Heart right ventricle (tissue), 16 donors: ENCODE results near the gene ZNF276. TPM values are rescaled to one million over a fixed set of nuclear protein-coding genes. Genes with fewer than 3 reads are reported as not detected.

Experiments
- ATAC-seq, 8 donors: fragments of 200-7000 bp; cut with Tn5 transposase; one replicate each; pipeline ENCODE4 v1.9.1; 2020; ENCODE audit warnings: mild to moderate bottlenecking in 8 of 8, moderate library complexity in 8 of 8, moderate number of reproducible peaks in 1 of 8
- DNase-seq, 2 donors: peaks; one replicate each; pipeline ENCODE4 v3.0.0-alpha.2; 2020
- H3K27ac ChIP-seq, 10 donors: fragments of 200-600 bp; sonication (generic) in 2 of 10; one replicate each; pipeline versions ENCODE4 v1.5.0 to v1.8.0; 2020 to 2022; ENCODE audit warnings: mild to moderate bottlenecking in 3 of 10
- H3K27me3 ChIP-seq, 7 donors: fragments of 200-600 bp; one replicate each; pipeline ENCODE4 v1.8.0; 2021 to 2022; ENCODE audit warnings: mild to moderate bottlenecking in 2 of 7
- H3K36me3 ChIP-seq, 9 donors: fragments of 200-600 bp; sonication (generic) in 1 of 9; one replicate each; pipeline versions ENCODE4 v1.5.0 to v1.8.0; 2020 to 2022; ENCODE audit warnings: mild to moderate bottlenecking in 2 of 9
- H3K4me1 ChIP-seq, 9 donors: fragments of 200-600 bp; sonication (generic) in 1 of 9; one replicate each; pipeline versions ENCODE4 v1.5.0 to v1.8.0; 2020 to 2022; ENCODE audit warnings: mild to moderate bottlenecking in 4 of 9
- H3K4me3 ChIP-seq, 10 donors: fragments of 200-600 bp; sonication (generic) in 2 of 10; one replicate each; pipeline versions ENCODE4 v1.5.0 to v1.8.0; 2020 to 2022; ENCODE audit warnings: mild to moderate bottlenecking in 7 of 10, moderate library complexity in 2 of 10
- H3K9me3 ChIP-seq, 11 donors: fragments of 200-600 bp in 10 of 11; sonication (generic) in 2 of 11; one replicate each; pipeline versions ENCODE4 v1.5.0 to v1.8.0; 2013 to 2022; ENCODE audit warnings: mild to moderate bottlenecking in 2 of 11, control low read depth in 1 of 11, moderate library complexity in 1 of 11
- CTCF ChIP-seq, 9 donors: fragments of 200-600 bp; sonication (generic) in 2 of 9; IDR thresholded peaks; one replicate each; pipeline versions ENCODE4 v1.5.0 to v1.8.0; 2021 to 2022; ENCODE audit warnings: antibody characterized with exemption in 9 of 9, mild to moderate bottlenecking in 5 of 9, moderate library complexity in 1 of 9
- WGBS, 2 donors: extraction: QIAGEN DNeasy Blood & Tissue Kit; methylation state at CpG; one replicate each; pipeline ENCODE4 v1.1.7; 2013; ENCODE audit warnings: inconsistent platforms in 1 of 2; 5-methylcytosine and 5-hydroxymethylcytosine counted together
- intact Hi-C, 10 donors: fragments of 100-400 bp; cut with DNase I; formaldehyde crosslinking; loops; one replicate each; pipeline versions ENCODE4 v1.11.1 to v1.14.2; 2022
- polyA plus RNA-seq, 2 donors: library from polyadenylated mRNA; stranded (reverse); fragments of 200-250 nt; gene quantifications; one replicate each; pipeline ENCODE4 v1.2.3, GENCODE V29; 2013
- total RNA-seq, 10 donors: library from RNA; stranded (reverse); fragmentation: NEBNext Ultra II Directional in 3 of 10; extraction: Animal tissue kit (Norgen Biotek cat#: 25700) in 3 of 10; gene quantifications; one replicate each; pipeline versions ENCODE4 v1.2.1 to v1.2.4, GENCODE V29; 2021 to 2023
- donor health status: Arrhythmogenic right ventricular cardiomyopathy.
- donor health status: ischemic (EF 13 %, LVEDD 7.1; RV severe dilation, severe dysfunction).
- donor health status: healthy with polysubstance abuse.
- donor health status: DM: no; HTN: yes; CAD: no.
- donor health status: DM: no; HTN: no; CAD: no.
- donor health status: ischemic (EF 25% LVEDD 6.9; RV normal size, moderate dysfunction).
- donor health status: ischemic (EF 25% LVEDD 5.7; RV mildly dilated, moderate dysfunction).
- donor health status: healthy.
- donor health status: DM: yes; HTN: yes; CAD: no.
- donor health status: Ischemic cardiomyopathy.
- donor health status: ischemic (EF 35%, LVEDD 5.7; RV mildly dilated, moderate dysfunction).
- donor health status: nonischemic (EF 11% LVEDD 7.7; RV severe dilation, severe dysfunction).
- donor health status: DM: yes; HTN: yes; CAD: no.
- donor health status: PGD.
- donor health status: ischemic (EF 29% LVEDD 5.4; RV normal size, mild dysfunction).
- donor health status: nonischemic (EF 23%, LVEDD 6.1; RV moderate dilation, normal function).

The ZNF276 gene
- total and polyA plus RNA-seq, 12 donors: 8.2 to 29.3 (median 12.8) TPM

DNA sequence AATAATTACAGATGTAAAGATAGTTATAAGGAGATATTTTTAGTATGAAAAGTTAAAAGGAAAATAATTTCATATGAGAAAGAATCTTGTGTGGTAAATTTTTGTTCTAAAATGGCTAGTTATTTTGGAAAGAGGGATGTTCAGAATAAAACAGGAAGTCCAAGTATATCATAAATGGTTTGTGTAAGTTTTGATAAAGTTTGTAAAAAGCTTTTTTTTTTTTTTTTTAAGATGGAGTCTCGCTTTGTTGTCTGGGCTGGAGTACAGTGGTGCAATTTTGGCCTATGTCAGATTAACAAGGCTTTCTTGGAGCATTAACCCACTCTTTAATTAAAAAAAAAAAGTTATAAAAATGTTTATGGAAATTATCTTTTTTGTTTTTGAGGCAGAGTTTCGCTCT is 43.1 kb upstream of the ZNF276 start:
- H3K36me3 ChIP-seq: no peaks in the 10 kb centered on the region
- peaks cover 0 to 29% (median 0%) of the 10 kb centered on the region in 11 donors for H3K9me3 ChIP-seq
- intact Hi-C loops: no loop called here
- H3K27ac ChIP-seq: no peak overlapping the region
- no peak for TF ChIP-seq CTCF (IDR thresholded peaks at IDR 0.05)
- H3K27me3 ChIP-seq: no peaks in the 10 kb centered on the region
- H3K4me3 ChIP-seq: no peak overlapping the region
- ATAC-seq (no peak), DNase-seq (no peak)
- 94 to 99% methylated on average over 2 of the region's 2 CpGs for WGBS, 2 donors
- peaks cover 0 to under 1% (median 0%) of the 10 kb centered on the region in 9 donors for H3K4me1 ChIP-seq

DNA sequence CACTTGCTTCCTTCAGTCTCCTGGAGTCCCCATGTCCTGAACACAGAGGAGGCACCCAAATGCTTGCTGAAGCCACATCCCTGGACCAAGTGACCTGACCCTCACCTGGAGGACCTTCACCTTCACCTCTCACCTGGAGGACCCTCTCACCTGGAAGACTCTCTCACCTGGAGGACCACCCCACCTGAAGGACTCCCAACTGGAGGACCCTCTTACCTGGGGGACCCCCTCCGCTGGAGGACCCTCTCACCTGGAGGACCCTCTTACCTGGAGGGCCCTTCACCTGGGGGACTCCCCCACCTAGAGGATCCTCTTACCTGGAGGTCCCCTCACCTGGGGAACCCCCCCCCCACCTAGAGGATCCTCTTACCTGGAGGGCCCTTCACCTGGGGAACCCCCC is 35.4 kb upstream of the ZNF276 start:
- TF ChIP-seq CTCF (IDR thresholded peaks at IDR 0.05): no peak
- Histone ChIP-seq H3K27me3 (no peaks in the 10 kb centered on the region), H3K36me3 (peaks cover 0 to 24% (median 0%) of the 10 kb centered on the region in 9 donors), H3K4me3 (peak overlapping the region in 6 of 10 donors; percentile 64 to 96 (median 84)), H3K27ac (no peak overlapping the region), H3K9me3 (peaks cover 0 to 8% (median 0%) of the 10 kb centered on the region in 11 donors), H3K4me1 (peaks cover 4 to 14% (median 9%) of the 10 kb centered on the region in 9 donors)
- DNase-seq (no peak), ATAC-seq (no peak)
- intact Hi-C loops: no loop called here
- WGBS, 2 donors: 90 to 100% methylated on average over 1 of the region's 1 CpG

DNA sequence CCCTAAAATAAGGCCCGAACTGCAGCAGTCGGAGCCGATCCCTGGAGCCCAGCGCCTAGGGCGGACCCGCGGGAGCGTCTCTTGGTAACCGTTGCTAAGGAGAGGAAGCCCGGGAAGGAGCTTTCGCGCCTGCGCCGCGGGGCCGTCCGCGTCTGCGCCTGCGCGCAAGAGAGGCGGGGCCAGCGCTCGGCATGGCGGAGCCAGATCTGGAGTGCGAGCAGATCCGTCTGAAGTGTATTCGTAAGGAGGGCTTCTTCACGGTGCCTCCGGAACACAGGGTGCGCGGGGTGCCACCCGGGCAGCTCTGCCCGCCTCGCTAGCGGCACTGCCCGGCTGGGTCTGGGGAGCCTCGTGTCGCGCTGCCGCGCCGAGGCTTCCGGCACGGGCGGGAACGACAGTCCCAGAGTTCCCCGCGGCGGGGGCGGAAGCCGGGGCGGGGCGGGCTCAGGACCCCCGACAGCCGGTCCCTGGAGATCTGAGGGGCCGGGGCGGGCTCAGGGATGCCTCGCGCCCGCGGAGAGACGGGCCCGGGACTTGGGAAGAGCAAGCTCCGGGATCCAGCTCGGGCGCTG is 34.7 kb upstream of the ZNF276 start, which contains the start of gene CDK10:
Gene CDK10, plus strand, starts transcription at position 170 of the 572 bp plus-strand sequence. Its CDS starts 22 bp downstream, at position 192.
- H3K36me3 ChIP-seq: peaks cover 0 to 30% (median 1%) of the 10 kb centered on the region in 9 donors
- DNase-seq (peak; percentile 91 to 93), ATAC-seq (peak; percentile 94 to 97 (median 96))
- intact Hi-C loops: no loop called here
- peak within 1 kb of the TSS; percentile 69 to 95 (median 90) for H3K27ac ChIP-seq
- WGBS, 2 donors: 0 to 1% methylated on average over 56 to 67 of the region's 67 CpGs
- H3K4me1 ChIP-seq: peaks cover 4 to 14% (median 9%) of the 10 kb centered on the region in 9 donors
- H3K4me3 ChIP-seq: peak within 1 kb of the TSS; percentile 63 to 96 (median 82)
- H3K27me3 ChIP-seq: no peaks in the 10 kb centered on the region
- no peak for TF ChIP-seq CTCF (IDR thresholded peaks at IDR 0.05)
- peaks cover 0 to 8% (median 0%) of the 10 kb centered on the region in 11 donors for H3K9me3 ChIP-seq

DNA sequence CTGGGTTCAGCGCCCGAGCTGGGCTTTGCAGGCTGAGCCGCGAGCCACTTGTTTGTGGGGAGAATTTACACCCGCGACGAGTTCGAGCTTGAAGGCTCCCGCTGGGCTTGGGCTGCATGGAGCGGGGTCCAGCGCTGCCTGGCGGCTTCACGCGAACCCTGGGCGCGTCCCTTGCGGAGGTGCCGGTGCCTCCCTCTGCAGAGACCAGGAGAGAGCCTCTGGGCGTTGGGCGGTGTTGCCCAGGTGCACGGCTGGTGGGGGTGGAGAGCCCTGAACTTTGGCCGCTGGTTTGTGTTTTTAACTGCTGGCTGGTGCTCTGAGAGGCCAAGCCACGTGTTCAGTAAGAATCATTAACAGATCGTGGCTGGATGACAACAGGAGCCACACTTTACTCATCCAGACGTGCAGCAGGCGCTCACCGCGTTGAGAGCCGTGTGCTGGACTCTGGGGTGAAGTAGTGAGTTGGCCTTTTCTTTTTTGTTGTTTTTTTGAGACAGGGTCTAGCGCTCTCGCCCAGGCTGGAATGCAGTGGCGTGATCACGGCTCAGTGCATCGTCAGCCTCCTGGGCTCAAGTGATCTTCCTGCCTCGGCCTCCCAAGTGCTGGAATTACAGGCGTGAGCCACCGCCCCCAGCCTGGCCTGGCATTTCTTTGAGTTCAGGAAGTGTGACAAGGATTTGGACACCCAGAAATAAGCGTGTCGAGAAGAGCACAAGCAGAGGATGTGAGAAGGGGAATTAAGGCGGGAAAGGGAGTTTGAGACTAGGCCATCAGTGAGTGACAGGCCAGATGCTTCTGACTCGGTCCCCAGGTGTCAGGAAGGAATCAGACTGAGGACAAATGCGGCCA is 34.0 kb upstream of the ZNF276 start:
- Histone ChIP-seq H3K4me3 (peak overlapping the region; percentile 63 to 96 (median 82)), H3K27ac (peak overlapping the region; percentile 69 to 95 (median 90)), H3K4me1 (peaks cover 4 to 14% (median 9%) of the 10 kb centered on the region in 9 donors), H3K36me3 (peaks cover 0 to 37% (median 7%) of the 10 kb centered on the region in 9 donors), H3K9me3 (peaks cover 0 to 8% (median 0%) of the 10 kb centered on the region in 11 donors), H3K27me3 (no peaks in the 10 kb centered on the region)
- ATAC-seq: peak in 7 of 8 donors; percentile 9 to 54 (median 25)
- TF ChIP-seq CTCF (IDR thresholded peaks at IDR 0.05): no peak
- DNase-seq: no peak
- intact Hi-C loops: no loop called here
- WGBS, 2 donors: 12% methylated on average over 42 of the region's 42 CpGs
